GM19193 (cell line): ENCODE measurements around the gene HNRNPAB.

Experiments used
- POLR2A ChIP-seq: IDR thresholded peaks from 4 replicates; pipeline ENCODE4 v1.6.1; 2011; ENCODE audit not compliant: insufficient read depth, insufficient read length; ENCODE audit errors: extremely low read depth

Gene HNRNPAB

DNA sequence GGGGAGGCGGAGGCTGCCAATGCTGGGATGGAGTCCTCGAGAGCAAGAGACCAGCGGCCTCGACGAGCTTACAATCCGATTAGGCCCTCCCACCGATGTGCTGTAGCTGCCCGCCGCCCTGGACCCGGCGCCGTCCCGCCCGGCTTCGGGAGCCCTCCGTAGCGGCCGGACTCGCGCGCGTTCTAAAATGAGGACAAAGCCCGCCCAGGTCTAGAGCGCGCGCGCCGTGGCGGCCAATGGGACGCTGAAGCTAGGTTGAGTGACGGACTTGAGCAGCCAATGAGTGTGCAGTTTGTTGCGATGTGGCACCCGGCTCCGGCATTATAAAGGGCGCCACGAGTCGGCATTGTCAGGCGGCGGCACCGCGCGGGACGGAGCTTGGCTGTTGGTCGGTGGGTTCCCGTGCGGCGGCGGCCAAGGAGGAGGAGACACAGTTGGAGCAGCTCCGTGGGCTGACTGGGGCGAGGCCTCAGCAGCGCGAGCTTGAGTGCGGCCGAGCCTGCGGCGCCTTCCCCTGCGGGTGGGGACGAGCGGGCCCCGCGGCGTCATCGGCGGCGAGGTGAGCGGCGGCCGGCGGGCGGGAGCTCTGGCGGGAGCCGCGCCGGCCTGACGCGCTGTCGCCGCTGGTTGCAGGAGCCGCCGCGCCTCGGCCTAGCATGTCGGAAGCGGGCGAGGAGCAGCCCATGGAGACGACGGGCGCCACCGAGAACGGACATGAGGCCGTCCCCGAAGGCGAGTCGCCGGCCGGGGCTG lies at the start of gene HNRNPAB:
HNRNPAB (plus strand) TSS at position 352 of the 753 bp plus-strand sequence; CDS start at position 657, 305 bp downstream.
- TF ChIP-seq POLR2A: peak; percentile 100

- TF ChIP-seq POLR2A: no peak
Measured at GRCh38 chr5:178155065-178155464, 49.3 kb upstream of the HNRNPAB start.

DNA sequence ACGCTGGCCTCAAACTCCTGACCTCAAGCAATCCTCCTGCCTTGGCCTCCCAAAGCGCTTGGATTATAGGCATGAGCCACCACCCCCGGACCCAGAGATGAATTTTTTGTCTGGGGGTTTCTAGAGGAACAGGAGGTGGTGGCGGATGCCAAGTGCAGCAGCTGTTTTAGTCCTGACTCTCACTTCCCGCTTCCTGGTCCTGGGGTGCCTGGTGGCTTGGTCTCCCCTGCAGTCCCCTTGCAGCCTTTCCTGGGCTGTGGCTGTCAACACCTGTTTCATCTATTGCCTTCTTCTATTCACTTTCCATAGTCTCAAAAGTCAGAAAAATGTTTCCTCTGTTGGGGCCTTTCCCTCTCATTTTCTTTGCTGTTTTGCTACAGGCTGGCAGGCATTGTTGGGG lies 44.2 kb upstream of the HNRNPAB start:
- no peak for TF ChIP-seq POLR2A

GRCh38 chr5:178162481-178162880 lies 41.9 kb upstream of the HNRNPAB start:
- no peak for TF ChIP-seq POLR2A

- TF ChIP-seq POLR2A: no peak
Measured at GRCh38 chr5:178163772-178164735, 40.3 kb upstream of the HNRNPAB start.

DNA sequence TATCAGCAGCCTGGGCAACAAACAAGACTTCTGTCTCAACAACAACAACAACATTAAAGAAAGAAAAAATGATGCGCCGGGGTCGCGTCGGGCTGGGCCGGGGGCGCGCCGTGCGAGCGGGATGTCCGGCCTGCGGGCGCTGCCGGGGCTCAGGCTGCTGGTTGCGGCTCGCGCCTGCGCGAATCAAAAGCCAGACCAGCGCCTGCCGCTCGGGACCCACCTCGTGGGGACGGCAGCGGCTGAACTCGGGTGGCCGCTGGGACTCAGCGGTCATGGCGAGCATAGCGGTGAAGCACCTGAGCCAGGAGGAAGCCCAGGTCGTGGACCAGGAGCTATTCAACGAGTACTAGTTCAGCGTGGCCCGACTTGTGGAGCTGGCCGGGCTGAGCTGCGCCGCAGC lies 38.8 kb upstream of the HNRNPAB start:
- no peak for TF ChIP-seq POLR2A

DNA sequence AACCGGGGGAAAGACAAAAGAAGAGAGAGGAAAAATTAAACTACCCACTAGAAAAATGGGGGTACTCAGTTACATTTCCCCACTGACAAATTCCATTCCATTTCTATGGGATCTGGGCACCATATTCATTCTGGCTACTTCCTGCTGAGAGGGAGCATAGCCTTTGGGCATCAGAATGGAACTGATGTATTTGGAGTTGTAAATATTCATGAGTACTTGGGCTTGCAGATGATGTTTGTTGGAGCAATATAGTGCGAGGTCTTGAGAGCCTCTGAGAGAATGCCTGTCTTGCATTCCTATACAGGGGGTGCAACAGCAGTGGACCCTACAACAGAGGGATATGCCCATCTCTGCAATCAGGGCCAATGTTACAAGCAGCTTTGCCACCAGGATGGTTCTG lies 33.9 kb upstream of the HNRNPAB start:
- no peak for TF ChIP-seq POLR2A

GRCh38 chr5:178174456-178174855 lies 29.9 kb upstream of the HNRNPAB start:
- TF ChIP-seq POLR2A: no peak

GRCh38 chr5:178176791-178177190 lies 27.5 kb upstream of the HNRNPAB start:
- TF ChIP-seq POLR2A: no peak

GRCh38 chr5:178177569-178177968 lies 26.8 kb upstream of the HNRNPAB start:
- no peak for TF ChIP-seq POLR2A

DNA sequence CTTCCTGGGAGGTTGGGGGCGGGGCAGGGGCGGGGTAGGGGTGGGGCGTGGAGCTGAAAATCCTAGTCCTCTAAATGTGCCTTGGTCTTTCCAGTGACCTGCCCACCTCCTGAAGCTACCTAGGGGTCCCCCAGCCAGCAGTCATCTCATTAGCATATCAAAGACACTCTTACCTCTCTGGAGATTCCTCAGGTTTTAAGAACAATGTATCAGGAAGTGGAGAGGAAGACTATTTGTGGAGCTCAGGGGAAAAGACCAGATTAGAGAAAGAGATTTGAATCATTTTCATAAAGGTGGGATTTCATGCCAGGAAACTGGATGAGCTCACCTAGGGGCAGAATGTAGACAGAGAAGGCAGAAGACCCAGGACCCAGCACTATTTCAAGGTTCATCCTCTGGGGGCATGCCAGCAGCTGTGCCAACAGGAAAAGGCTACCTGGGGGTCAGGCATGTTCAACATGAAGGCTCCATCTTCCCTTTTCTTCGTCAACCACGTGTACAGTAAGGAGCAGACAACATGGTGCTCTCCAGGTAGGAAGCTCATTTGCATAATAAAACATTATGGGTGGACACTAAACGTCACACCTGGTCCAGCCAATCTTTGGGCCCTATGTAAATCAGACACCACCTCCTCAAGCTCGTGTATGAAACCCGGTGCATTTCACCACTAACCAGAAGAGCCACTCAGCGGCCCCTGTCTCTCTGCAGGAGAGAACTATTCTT lies 24.0 kb upstream of the HNRNPAB start:
- no peak for TF ChIP-seq POLR2A

- TF ChIP-seq POLR2A: no peak
Measured at GRCh38 chr5:178182158-178182876, 22.0 kb upstream of the HNRNPAB start.

- TF ChIP-seq POLR2A: no peak
Measured at GRCh38 chr5:178186427-178186826, 17.9 kb upstream of the HNRNPAB start.

GRCh38 chr5:178187014-178187413 lies 17.3 kb upstream of the HNRNPAB start, which contains the start of gene GMCL2:
Gene GMCL2 (minus strand): TSS chr5:178187371. CDS start chr5:178187299, 72 bp downstream.
- no peak for TF ChIP-seq POLR2A
